Transverse colon (tissue), 4 donors: ENCODE results near the gene SLAMF8. TPM values are rescaled to one million over a fixed set of nuclear protein-coding genes. Genes with fewer than 3 reads are reported as not detected.

Experiments
- DNase-seq: peaks from one replicate; pipeline ENCODE4 v3.0.0-alpha.2; 2019
- H3K27ac ChIP-seq, 4 donors: fragments of 200-600 bp; sonication (generic); 2 replicates each; pipeline ENCODE4 v1.5.1; 2016 to 2018; ENCODE audit warnings: inconsistent platforms in 4 of 4
- H3K27me3 ChIP-seq: fragments of 200-600 bp; sonication (generic); 2 replicates; pipeline ENCODE4 v1.5.1; 2017; ENCODE audit warnings: inconsistent platforms
- H3K36me3 ChIP-seq, 4 donors: fragments of 200-600 bp; sonication (generic); 2 replicates each; pipeline ENCODE4 v1.5.1; 2017 to 2019; ENCODE audit warnings: inconsistent platforms in 4 of 4
- H3K4me1 ChIP-seq, 4 donors: fragments of 200-600 bp; sonication (generic); 2 replicates each; pipeline ENCODE4 v1.5.1; 2017 to 2020; ENCODE audit warnings: inconsistent platforms in 4 of 4
- H3K4me3 ChIP-seq, 4 donors: fragments of 200-600 bp; sonication (generic); 1 replicate in 1 of 4; 2 replicates in 3 of 4; pipeline versions ENCODE4 v1.5.1 to v1.6.1; 2017 to 2019; ENCODE audit warnings: inconsistent platforms in 4 of 4
- H3K9me3 ChIP-seq, 2 donors: fragments of 200-600 bp; sonication (generic); 2 replicates each; pipeline ENCODE4 v1.5.1; 2017 to 2019; ENCODE audit warnings: inconsistent platforms in 2 of 2
- EP300 ChIP-seq: sonication (generic); formaldehyde crosslinking; IDR thresholded peaks from one replicate; pipeline ENCODE4 v1.6.1; 2017; ENCODE audit warnings: antibody characterized with exemption, low read depth
- POLR2A ChIP-seq: fragments of 450-650 bp; IDR thresholded peaks from one replicate; pipeline ENCODE4 v1.6.1; 2016; ENCODE audit warnings: antibody characterized with exemption, mild to moderate bottlenecking, moderate library complexity
- POLR2AphosphoS5 ChIP-seq, 3 donors: sonication (generic); formaldehyde crosslinking; IDR thresholded peaks; one replicate each; pipeline ENCODE4 v1.6.1; 2016; ENCODE audit warnings: antibody characterized with exemption in 3 of 3
- WGBS, 2 donors: methylation state at CpG; one replicate each; pipeline ENCODE4 v1.1.5; 2018; ENCODE audit warnings: low coverage in 1 of 2; 5-methylcytosine and 5-hydroxymethylcytosine counted together
- in situ Hi-C, 4 donors: fragments of 200-750 bp; cut with MboI; loops; one replicate each; pipeline versions ENCODE4 v1.15.0 to v1.15.1; 2017; ENCODE audit warnings: low sequenced_read_pairs in 3 of 4, low pct_ligation_motif_present in 1 of 4, low pct_unique_long_range_greater_than_20kb in 1 of 4
- intact Hi-C: fragments of 100-400 bp; cut with DNase I; formaldehyde crosslinking; loops from one replicate; pipeline ENCODE4 v1.15.1; 2023; ENCODE audit warnings: low total_unique reads
- total RNA-seq, 4 donors: library from RNA; depleted of rRNA; stranded (reverse); fragments of >200 nt; gene quantifications; one replicate each; pipeline ENCODE4 v1.1.0, GENCODE V29; 2016
- TF ChIP-seq, protein P1 (sequence below), 5 experiments: fragments of 200-600 bp in 3 of 5; fragments of 450-650 bp in 2 of 5; sonication (generic) in 3 of 5; IDR thresholded peaks; 1 replicate in 2 of 5; 2 replicates in 3 of 5; pipeline ENCODE4 v1.5.1; 2016 to 2017; ENCODE audit warnings: antibody characterized with exemption in 5 of 5, inconsistent platforms in 3 of 5, mild to moderate bottlenecking in 2 of 5, moderate library complexity in 1 of 5

The SLAMF8 gene
- total RNA-seq, 4 donors from 2014 or later: 0.37 to 7.1 (median 2.3) TPM

DNA sequence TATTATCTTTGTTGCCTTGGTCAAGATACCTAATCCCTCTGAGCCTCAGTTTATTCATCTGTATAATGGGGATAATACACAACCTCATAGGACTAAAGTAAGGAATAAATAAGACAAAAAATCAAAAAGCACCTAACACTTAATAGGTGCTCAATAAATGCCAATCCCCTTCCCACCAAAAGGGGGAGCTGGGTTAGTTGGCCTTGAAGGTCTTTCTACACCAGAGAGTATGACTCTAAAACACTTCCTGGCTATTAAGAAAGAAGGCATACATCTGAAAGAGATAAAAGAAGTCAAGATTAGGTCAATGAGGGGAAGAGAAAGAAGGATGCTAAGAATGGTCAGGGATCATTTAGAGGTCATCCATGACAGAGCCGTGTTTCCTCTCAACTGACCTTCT lies 24.7 kb downstream of the SLAMF8 start:
- intact Hi-C loops (no loop called here), in situ Hi-C loops (no loop called here)
- Histone ChIP-seq H3K27me3 (no peaks in the 10 kb centered on the region), H3K27ac (no peak overlapping the region), H3K4me1 (peaks cover 3 to 21% (median 18%) of the 10 kb centered on the region in 4 donors), H3K4me3 (no peak overlapping the region), H3K36me3 (no peaks in the 10 kb centered on the region), H3K9me3 (no peaks in the 10 kb centered on the region)
- TF ChIP-seq EP300 (no peak), POLR2AphosphoS5 (IDR thresholded peaks at IDR 0.05) (no peak), POLR2A (no peak)
- TF ChIP-seq, protein P1, sequence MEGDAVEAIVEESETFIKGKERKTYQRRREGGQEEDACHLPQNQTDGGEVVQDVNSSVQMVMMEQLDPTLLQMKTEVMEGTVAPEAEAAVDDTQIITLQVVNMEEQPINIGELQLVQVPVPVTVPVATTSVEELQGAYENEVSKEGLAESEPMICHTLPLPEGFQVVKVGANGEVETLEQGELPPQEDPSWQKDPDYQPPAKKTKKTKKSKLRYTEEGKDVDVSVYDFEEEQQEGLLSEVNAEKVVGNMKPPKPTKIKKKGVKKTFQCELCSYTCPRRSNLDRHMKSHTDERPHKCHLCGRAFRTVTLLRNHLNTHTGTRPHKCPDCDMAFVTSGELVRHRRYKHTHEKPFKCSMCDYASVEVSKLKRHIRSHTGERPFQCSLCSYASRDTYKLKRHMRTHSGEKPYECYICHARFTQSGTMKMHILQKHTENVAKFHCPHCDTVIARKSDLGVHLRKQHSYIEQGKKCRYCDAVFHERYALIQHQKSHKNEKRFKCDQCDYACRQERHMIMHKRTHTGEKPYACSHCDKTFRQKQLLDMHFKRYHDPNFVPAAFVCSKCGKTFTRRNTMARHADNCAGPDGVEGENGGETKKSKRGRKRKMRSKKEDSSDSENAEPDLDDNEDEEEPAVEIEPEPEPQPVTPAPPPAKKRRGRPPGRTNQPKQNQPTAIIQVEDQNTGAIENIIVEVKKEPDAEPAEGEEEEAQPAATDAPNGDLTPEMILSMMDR (IDR thresholded peaks at IDR 0.05): no peak
- 77 to 100% methylated on average over 1 of the region's 1 CpG for WGBS, 2 donors
- no peak for DNase-seq

DNA sequence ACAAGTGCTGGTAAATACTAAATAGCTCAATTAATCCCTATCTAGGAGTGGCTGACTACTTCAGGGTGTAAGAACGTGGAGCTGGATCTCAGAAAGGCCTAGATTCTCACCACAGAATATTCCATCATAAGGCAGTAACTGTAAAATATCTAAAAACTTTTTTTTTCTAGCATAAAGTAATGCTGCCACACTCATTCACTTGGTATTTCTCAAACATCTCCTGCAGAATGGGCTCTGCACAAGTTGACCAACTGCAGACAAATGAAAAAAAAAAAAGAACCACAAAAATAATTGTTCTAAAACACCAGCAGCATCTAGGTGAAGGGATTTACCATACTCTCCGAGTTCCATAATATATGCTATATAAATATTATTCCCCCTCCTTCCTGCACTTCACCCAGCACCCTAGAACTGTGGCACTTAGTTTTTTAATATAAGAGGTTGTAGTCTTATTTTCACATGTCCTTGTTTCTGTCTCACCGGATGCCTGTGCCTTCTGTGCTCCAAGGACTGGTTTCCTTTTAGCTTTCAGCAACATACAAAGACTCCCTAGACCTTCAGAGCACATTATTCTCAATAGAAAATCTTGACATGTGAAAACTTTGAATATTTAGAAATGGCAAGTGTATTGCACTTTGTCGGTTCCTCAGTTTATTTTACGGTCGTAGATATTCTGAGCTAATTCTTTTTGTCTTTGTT lies 26.9 kb downstream of the SLAMF8 start:
- Histone ChIP-seq H3K36me3 (no peaks in the 10 kb centered on the region), H3K4me3 (peak overlapping the region in 3 of 4 donors; percentile 62 to 72 (median 64)), H3K27me3 (no peaks in the 10 kb centered on the region), H3K27ac (peak overlapping the region; percentile 94 to 98 (median 97)), H3K9me3 (no peaks in the 10 kb centered on the region), H3K4me1 (peaks cover 3 to 21% (median 18%) of the 10 kb centered on the region in 4 donors)
- DNase-seq: no peak
- WGBS, 2 donors: 34 to 36% methylated on average over 6 of the region's 6 CpGs
- TF ChIP-seq POLR2AphosphoS5 (IDR thresholded peaks at IDR 0.05): no peak
- TF ChIP-seq POLR2A: no peak
- no peak for TF ChIP-seq EP300
- TF ChIP-seq, protein P1 (IDR thresholded peaks at IDR 0.05): no peak
- intact Hi-C loops (no loop called here), in situ Hi-C loops (no loop called here)

DNA sequence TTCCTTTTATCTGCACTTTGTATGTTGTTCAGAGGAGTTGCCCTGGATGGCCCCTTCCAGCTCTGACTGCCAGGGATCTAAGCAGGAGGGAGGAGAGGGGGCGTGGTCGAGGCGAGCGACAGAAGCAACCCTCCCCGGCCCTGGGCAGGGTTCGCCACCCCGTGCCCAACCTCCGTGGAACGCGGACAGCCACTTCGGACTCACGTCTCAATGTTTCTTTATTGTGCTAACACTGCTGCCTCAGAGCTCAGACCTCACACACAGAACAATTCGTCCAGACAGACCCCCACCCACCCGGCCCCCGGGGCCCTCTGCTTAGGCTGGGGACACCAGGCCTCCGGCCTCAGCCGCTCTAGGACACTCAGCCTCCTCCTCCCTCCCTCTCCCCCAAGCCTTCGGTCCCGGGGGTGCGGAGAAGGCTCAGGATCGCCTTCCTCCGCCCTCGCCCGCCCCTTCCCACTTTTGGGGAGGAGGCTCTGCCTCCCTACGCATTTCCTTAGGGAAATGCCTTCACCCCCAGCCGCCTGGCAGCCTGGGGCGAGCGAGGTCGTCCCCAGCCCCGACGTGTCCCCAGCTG lies 27.5 kb downstream of the SLAMF8 start:
- H3K27ac ChIP-seq: peak overlapping the region; percentile 94 to 98 (median 97)
- H3K27me3 ChIP-seq: no peaks in the 10 kb centered on the region
- intact Hi-C loops: no loop called here
- peak; percentile 88 for DNase-seq
- H3K4me3 ChIP-seq: peak overlapping the region; percentile 40 to 72 (median 63)
- no peaks in the 10 kb centered on the region for H3K9me3 ChIP-seq
- in situ Hi-C loops: no loop called here
- TF ChIP-seq, protein P1 (IDR thresholded peaks at IDR 0.05): no peak
- TF ChIP-seq POLR2AphosphoS5 (IDR thresholded peaks at IDR 0.05): peak; percentile 16 to 81 (median 27)
- WGBS, 2 donors: 2% methylated on average over 27 of the region's 31 CpGs; no CpG with 5 or more reads in 1 of the 2 donors
- H3K36me3 ChIP-seq: no peaks in the 10 kb centered on the region
- peaks cover 3 to 21% (median 18%) of the 10 kb centered on the region in 4 donors for H3K4me1 ChIP-seq

DNA sequence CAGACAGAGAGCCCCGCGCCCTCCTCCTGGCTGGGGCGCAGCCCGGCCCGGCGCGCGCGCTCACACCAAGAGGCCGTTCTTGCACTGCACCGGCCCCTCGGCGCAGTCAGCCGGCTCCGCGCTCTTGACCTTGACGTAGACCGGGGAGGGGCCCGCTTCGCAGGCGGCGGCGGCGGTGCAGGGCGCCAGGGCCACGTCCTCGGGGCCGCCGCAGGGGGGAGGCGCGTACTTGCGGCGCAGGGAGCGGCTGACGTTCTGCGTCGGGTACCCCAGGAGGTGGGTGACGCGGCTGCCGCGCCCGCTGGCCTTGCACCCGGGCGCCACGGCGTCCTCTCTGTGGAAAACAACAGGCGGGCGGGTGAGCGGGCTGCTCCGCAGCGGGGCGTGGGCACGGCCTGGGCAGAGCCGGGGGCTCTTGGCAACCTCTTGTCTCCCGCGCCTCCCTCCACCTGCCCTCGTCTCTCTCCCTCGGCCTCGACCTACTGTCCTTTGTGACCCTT lies 28.1 kb downstream of the SLAMF8 start:
- in situ Hi-C loops: no loop called here
- no peaks in the 10 kb centered on the region for H3K27me3 ChIP-seq

More for the DNA sequence above, 28.1 kb downstream of the SLAMF8 start:
- peak overlapping the region; percentile 94 to 98 (median 97) for H3K27ac ChIP-seq
- intact Hi-C loops: no loop called here
- no peaks in the 10 kb centered on the region for H3K36me3 ChIP-seq
- WGBS, 2 donors: 1% methylated on average over 25 of the region's 59 CpGs; no CpG with 5 or more reads in 1 of the 2 donors
- peak; percentile 90 for DNase-seq
- TF ChIP-seq, protein P1 (IDR thresholded peaks at IDR 0.05): peak in 4 of 5 experiments; percentile 3 to 54 (median 17)
- TF ChIP-seq EP300 (no peak), POLR2AphosphoS5 (IDR thresholded peaks at IDR 0.05) (peak; percentile 85 to 94 (median 92)), POLR2A (peak; percentile 93)
- peak overlapping the region; percentile 40 to 72 (median 63) for H3K4me3 ChIP-seq
- H3K9me3 ChIP-seq: no peaks in the 10 kb centered on the region
- peaks cover 3 to 20% (median 18%) of the 10 kb centered on the region in 4 donors for H3K4me1 ChIP-seq
